Astrocyte (in vitro differentiated cells and primary cell): ENCODE measurements around the gene PTPRN.

Source experiments
- CTCF ChIP-seq: IDR thresholded peaks from 2 replicates; pipeline ENCODE4 v1.5.1; 2011; ENCODE audit warnings: low read depth, mild to moderate bottlenecking, inconsistent platforms, low read length, moderate library complexity; ENCODE audit not compliant: insufficient read depth
- EZH2 ChIP-seq: IDR thresholded peaks from 2 replicates; pipeline ENCODE4 v1.6.1; 2012; ENCODE audit warnings: mild to moderate bottlenecking, low read length, inconsistent platforms; ENCODE audit not compliant: insufficient read depth

- TF ChIP-seq EZH2 (no peak), CTCF (no peak)
Observed at GRCh38 chr2:219273937-219274336, 35.3 kb downstream of the PTPRN start.
